HK-2 (cell line): ENCODE data around the gene PLXNA2.

Experiments used
- DNase-seq: peaks from one replicate; pipeline ENCODE4 v3.0.0-alpha.2; 2018; ENCODE audit not compliant: unreplicated experiment

The PLXNA2 gene

DNA sequence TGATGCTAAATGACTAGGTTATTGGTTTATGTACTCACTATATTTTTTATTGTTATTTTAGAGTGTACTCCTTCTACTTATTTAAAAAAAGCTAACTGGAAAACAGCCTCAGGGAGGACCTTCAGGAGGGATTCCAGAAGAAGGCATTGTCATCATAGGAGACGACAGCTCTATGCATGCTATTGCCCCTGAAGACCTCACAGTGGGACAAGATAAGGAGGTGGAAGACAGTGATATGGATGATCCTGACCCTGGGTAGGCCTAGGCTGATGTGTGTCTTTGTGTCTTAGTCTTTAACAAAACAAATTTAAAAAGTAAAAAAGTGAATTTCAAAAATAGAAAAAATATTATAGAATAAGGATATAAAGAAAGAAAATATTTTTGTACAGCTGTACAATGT is 177.6 kb downstream of the PLXNA2 start:
- no peak for DNase-seq

DNA sequence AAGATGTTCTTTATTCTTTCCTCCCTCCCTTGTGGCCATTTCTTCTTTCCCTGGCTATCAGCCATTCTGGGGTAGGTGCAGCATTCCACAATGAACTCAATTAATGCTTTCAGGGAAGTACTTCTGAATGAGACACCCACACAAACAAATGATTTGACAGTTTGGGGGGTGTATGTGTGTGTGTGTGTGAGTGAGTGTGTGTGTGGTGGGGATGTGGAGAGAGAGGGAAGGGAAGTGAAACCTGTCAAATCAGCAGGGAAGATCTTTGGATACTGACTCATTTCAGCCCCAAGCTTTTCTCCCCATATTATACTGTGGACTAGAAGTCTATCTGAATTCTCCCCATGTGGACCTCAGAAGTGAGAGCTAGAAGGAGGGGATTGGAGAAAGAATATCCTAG is 178.3 kb downstream of the PLXNA2 start:
- DNase-seq, result no peak

DNA sequence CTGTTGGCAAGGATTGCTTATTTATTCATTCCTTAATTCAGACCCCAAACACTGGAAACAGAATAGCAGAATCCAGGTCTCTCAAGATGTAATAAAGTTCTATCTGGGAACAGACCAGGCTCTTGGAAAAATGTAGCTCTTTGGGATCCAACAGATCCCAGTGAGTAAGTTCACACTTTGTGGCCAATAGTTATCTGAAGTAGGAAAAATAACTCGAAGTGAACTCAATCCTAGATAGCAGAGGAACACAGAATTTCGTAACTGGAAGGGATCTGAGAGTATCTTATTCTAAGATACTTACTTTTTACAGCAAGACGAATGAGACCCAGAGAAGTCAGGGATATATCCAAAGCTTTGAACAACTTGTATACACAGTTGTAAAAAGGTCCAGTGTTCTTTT is 182.6 kb downstream of the PLXNA2 start:
- no peak for DNase-seq

DNA sequence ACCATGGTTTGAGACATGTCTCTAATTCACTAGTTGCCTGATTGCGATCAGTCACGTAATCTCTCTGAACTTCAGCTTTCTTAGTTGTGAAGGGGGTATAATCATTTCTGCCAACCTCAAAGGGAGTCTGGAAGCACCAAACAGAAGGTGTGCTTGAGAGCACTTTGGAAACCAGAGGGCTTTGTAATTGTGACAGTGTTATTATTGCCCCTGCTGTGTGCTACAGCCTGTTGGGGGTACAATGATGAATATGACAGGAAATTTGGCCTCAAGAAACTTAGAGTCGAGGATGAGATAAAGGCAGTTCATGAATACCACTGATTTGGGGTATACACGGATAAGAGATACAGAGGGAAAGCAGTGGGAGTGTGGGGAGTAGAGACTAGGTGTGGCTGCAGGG is 183.1 kb downstream of the PLXNA2 start:
- no peak for DNase-seq

DNA sequence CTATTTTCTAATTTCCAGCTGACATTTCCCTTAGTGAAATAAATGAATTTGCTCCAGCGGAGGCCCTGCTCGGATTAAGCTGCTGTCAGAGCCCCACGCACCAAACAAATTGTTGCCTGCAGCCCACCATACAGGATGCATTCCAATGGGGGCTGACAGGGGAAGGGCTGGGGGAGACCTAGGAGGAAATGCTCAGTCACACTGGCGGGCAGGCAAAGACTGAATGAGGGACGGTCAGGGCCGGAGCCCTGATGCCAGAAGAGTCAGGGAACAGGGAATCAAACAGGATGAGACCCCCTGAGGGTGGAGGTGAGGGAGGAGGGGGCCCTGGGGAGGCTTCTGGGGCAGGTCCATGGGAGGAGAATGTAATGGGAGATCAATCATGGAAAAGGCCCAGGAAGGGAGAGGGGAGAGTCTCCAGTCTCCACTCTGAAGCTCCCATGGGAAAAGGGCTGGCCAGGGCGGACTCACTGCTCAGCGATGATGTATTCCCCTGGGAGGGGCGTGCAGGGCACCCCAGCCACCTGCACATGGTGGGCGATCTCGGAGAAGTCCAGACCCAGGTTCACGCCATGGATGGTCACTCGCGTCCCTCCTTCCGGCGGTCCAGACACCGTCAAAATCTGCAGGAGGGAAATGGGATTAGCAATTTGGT is 183.8 kb downstream of the PLXNA2 start:
- no peak for DNase-seq

DNA sequence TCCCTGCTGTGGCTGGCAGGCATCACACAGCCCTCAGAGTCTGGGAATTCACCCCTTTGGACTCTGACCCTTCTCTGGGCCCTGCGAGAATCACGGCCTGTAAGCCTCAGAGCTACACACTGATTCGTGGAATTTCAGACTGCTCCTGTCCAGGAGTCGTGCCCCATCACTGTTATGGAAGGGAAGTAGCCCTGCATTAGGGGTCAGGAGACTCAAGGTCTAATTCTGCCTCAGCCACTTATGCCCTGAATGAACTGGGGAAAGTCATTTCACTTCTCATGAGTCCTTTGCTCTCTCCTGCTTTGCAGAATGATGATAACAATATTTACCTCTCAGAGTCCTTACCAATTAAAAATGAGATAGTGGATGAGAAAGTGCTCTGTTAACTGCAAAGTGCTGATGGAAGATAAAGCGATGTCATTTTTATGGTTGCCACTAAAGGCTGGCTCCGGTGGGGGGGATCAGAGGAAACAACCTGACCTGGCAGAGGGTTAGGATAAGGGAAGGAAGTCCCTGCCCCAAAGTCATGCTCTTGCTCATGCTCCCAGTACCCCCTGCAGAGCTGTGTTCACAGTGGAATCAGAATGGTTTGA is 184.7 kb downstream of the PLXNA2 start:
- no peak for DNase-seq

DNA sequence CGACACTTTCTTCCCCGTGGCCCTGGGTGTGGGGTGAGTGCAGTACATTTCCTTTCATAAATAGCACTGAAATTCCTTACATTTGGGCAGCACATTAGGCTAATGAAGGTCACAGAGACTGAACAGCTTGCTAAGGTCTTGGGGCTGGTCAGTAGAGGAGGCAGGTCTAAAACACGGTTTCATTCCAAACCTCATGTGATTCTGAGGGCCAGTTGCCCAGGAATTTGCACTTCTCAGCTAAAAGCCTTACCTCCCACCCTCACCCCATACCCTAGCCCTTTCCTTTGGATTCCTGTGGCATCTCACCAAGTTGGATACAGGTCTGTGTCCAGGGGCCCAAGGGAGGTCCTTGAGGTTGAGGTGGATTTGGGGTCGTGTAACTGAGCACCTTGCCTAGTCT is 185.4 kb downstream of the PLXNA2 start:
- DNase-seq, result no peak

DNA sequence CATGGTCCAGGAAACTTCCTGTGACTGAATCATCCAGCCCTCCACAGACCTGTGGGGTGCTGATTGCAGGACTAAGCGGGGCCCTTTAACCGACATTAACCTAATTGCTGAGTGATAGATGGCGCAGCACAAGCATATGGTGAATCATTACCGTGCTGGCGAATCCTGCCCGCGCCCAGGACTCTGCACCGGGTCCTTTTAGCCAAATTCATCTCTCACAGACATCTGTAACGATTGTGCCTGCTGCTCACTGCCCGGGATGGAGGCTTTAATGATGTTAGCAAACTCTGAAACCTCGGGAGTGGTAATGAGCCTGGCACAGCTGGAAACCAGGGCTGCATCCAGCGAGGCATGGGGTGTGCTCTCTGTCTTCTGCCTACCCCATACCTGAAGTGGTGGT is 185.9 kb downstream of the PLXNA2 start:
- DNase-seq, result no peak

DNA sequence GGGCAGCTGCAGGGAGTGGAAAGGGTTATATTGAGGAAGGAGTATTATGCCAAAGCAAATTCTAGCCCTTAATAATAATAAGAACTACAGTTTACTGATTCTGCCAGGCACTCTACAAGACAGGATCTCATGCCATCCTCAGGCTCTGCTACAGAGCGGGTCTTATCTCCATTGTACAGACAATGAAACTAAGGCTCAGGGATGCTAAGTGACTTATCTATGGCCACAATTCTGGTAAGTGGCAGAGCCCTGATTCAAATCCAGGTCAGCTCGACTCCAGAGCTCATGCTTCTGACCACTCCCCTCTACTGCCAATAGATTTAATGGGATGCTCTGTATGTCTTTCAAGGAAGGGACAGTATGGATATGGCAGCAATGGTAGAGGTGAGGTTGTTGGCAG is 187.1 kb downstream of the PLXNA2 start:
- DNase-seq, result no peak

DNA sequence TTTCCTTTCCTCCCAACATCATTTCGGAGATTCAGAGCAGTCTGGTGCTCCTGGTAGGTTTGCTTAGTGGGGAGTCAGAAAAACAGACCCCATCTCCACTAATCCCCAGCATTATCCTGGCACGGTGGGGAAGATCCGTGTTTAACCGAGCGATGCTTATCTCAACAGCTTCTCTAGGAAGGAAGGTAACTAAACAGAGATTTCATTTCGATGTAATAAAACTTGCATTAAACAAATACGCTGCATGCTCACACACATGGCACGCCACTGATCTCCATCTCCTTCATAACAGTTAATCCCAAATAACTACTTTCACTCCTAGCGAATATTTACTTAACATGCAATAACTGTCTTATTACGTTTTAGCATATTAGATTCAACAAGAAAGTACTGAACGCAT is 188.6 kb downstream of the PLXNA2 start:
- DNase-seq, result no peak

DNA sequence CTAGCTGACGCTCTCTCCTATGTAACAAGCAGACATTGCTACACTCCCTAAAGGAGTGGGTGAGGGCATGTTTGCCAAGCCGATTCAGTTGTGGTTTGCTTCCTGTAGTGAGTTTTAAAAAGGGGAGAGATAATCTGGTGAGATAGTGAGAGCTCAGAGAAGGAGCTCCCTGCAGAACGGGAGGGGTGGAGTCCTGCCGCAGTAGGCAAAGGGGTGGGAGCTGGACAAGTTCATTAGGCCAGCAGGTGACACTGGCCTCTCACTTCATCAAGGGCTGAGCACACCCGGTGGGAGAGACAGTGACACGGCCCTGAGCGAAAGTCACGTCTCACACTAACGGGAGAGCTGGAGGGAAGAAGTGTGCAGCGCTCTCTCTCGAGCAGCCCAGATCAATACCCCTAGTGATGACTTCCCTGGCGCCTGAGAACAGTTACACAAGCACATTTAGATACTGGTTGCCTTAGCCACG is 189.2 kb downstream of the PLXNA2 start:
- no peak for DNase-seq

DNA sequence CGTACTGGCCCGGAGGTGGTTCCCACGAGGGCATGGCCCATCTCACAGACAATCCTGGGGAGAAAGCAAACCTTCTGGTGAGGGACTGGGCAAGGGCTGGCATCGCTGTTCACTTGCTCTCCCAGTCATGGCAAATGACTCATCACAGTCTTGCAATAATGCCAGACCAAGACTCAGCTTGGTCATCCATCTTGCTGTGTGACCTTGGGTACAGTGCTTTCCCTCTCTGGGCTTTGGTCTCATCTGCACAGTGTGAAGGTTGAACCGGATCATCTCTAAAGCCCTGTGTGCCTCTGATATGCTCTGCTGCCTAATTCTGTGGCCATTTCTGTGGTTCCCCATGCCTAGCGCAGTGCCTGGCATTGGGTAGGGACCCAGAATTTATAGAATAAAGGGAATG is 189.7 kb downstream of the PLXNA2 start:
- no peak for DNase-seq

DNA sequence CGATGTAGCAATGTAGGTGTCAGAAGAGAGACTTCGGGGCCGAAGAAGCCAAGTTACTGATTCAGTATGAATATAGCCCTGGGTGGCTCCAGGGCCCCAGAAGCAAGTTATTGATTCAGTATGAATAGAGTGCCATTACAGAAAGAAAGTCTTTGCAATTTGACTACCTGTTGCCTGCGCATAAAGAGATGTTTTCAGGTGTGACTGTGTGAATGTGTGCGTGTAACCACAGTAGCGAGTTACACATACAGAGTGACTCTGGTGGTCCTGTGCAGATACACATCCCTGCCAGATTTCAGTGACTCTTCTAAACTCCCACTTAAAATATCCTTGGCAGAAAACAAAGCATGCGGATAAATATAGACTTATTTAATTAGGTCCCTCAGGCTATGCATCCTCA is 190.5 kb downstream of the PLXNA2 start:
- DNase-seq, result no peak

DNA sequence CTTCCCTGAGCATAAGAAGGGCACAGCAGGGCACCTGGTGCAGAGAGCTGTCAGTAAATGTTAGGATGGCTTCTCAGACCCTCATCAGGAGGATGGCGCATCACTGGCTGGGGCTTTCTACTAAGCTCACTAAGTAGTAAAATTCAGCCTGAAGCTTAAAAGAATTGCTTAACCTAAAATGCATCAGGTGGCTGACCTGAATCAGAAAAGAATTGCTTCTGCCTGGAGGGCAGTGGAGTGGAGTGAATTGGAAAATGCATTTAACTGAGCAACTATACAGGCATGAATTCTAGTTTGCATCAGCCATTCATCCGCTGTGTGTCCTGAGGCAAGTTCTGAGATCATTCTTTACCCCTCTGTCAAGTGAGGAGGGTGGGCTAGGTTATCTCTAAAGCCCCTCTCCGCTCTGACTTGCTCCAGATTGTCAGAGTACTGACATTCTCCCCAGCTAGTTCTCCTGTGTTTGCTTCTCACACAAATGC is 191.2 kb downstream of the PLXNA2 start:
- no peak for DNase-seq

DNA sequence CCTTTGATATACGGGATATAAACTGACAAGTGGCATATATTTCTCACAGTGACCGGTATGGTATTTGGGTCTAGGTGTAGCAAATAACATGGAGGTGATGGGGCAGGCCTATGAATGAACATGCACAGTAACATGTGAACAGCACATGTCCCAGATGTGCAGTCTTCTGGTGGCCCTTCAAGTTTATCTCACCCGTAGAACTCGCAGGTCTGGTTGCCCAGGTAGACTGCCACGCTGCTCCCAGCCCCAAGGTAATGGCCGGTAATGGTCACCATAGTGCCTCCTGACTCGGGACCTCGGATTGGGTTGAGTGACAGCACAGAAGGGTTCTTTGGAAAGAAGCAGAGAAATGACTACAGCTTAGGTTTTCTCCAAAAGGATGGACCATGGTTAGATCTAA is 192.0 kb downstream of the PLXNA2 start:
- DNase-seq, result no peak

DNA sequence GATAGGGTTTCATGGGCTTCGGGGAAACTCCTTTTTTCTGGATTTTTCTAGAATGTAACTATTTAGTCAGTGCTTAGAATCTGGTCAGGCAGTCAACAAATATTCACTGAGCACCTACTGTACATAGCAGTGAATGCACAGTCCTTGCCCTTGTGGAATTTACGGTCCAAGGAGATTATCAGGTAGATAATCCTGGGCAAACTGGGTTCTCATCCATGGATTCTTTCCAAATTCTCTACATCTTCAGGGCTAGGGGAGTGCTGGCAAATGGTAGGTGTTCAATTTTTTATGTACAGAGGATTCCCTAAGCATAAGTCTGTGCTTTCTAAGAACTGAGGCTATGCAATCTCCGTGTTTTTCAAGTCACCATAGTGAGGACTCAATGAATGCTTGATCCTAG is 192.5 kb downstream of the PLXNA2 start:
- no peak for DNase-seq

DNA sequence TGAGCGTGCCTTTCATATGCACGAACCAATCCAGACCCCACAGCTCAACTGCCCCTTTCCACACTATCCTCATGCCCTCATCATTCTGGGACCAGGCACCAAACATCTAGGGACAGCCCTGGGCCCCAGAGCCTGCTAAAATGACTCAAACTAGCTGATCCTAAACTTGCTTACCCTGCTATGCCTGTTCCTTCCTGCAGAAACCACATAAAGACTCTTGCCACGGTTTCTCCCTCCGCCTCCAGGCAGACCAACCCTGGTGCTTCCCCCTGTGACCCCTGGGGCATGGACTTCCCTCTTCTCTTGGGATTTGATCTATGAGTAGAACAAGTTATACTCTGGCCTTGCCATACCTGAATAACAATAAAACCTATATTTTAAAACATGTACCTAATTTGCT is 195.3 kb downstream of the PLXNA2 start:
- no peak for DNase-seq

DNA sequence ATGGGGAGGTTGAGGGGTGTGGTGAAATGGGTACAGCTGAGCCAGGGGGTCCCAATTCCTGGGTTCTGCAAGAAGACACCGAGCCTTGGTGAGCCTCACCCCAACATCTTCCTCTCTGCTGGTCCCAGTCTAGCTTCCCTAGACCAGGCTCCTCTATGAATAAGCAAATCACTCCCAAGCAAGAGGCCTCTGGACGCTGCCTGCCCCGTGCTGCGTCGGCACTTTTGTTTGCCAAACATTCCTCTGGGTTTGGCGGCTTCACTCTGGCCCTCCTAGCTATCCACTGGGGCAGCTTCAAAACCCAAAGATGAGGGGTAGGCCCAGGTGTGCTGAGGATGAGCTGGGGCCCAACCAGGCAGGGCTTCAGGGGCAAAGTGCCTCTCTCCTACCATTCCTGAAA is 196.2 kb downstream of the PLXNA2 start:
- DNase-seq, result no peak

DNA sequence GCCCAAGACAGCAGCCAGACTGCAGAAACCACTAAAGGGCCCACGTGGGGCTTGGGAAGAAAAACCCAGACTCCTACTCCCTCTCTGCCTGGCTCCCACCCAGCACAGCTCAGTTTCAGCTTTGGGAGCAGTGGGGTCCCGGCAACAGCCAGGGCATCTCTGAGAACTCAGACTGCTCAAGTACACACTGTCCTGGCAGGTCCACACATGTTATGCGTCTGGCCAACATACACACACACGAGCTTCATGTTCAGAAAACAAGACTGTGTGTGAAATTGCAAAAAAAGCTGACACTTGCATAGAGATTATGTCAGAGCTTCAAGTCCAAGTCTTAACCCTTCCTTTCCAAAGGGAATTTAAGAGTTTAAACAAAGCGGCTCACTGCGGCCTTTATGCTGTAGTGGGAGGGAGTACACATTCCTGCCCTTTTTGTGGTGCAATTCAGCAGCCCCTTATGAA is 196.7 kb downstream of the PLXNA2 start:
- no peak for DNase-seq

DNA sequence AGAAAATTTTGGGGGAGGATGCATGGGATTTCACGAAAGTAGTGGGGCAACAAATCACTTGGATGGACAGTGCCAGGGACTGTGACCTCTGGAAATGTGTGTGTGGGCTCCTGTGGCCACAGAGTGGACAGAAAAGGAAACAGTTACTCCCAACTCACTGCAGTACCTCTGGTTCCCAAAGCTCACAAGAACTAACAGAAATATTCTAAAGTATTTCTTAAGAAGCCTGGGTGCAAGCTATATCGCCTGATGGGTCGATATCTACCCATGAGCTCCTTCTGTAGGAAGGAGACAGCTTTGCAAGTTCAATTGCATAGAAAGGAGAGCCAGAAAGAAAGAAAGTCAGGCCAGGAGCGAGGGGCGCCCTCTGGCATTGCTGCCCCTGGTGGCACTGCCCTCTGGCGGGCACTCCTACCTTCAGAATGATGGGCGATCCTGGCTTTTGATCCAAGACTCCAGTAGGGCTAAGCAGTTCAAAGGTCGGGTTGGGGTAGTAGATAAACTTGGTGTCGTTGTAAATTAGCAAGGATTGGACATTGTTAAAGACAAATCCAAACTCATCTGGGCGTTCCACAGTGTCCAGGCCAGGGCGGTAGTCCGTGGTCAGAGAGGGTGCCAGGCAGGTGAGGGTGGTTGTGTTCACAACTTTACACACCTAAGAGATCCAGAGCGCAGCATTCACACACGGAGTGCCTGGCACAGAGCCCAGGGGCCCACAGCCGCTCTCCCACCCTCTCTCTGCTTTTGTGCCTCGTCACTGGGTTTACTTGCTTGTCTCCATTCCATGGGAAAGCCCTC is 198.5 kb downstream of the PLXNA2 start:
- no peak for DNase-seq

DNA sequence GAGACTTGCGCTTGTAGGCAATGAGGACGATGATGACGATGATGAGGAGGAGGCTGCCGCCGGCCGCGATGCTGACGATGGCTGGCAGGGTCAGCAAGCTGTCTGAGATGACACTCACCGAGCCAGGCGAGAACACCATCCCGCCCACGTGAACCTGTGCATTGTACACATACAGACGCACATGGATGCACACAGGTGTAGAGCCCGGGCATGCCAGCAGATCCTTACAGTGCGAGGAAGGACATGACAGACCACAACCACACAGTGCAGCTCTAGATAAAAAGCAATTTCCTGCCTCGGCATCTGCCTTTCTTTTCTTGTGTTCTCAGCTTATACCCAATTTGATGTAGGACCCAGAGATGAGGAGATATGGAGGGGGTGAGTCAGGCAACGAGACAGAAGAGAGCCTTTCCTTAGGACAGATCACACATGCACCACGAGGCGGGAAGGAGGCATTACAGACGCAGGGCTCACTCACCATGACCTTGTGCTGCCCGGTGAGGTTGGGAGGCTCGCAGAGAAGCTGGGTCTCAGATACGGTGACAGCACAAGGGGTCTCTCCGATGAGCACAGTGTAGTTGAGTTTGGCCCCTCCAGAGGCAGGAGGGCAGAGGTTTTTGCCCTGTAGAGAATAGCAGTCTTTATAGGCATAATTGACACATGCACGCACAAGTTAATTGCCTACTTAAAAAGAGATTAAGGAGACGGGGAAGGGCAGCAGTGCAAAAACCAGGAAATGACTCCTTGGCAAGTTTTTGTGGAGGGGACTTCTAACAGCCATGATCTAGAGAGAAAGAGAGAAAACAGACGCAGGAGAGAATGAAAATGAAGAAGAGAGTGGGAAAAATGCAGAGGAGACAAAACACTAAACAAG is 199.4 kb downstream of the PLXNA2 start:
- no peak for DNase-seq

DNA sequence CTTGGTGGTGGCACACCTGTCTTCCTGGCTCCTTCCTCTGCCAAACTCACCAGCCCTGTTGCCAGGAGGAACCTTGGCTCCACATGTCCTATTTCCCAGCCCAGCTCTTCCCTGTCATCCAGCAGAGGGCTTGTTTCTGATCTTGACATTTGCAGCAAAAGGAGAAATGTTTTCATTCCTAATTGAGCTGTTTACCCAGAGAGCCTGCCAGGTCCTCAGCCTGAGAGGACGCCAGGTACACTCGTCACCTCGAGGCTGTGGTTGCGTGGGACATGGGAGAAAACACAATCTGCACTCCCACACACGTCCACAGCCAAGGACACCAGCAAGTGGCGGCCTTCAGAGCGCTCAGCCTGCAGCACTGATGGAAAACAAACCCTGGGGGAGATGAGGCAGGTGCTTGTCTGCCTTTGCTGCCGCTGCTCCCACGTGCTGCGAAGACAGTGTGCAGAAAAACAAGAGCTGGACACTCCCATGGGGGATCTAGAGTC is 200.4 kb downstream of the PLXNA2 start:
- no peak for DNase-seq
